DND-41 (cell line): ENCODE results near the gene DPP7.

ENCODE experiments used
- CTCF ChIP-seq: IDR thresholded peaks from 2 replicates; pipeline ENCODE4 v1.5.1; 2012; ENCODE audit warnings: borderline replicate concordance, low read length, moderate library complexity, mild to moderate bottlenecking; ENCODE audit not compliant: poor library complexity, severe bottlenecking; ENCODE audit errors: extremely low read depth
- EZH2 ChIP-seq: IDR thresholded peaks from 3 replicates; pipeline ENCODE4 v1.6.1; 2012; ENCODE audit warnings: borderline replicate concordance, low read depth, mild to moderate bottlenecking, moderate library complexity, low read length, inconsistent platforms; ENCODE audit not compliant: severe bottlenecking

GRCh38 chr9:137075275-137075775 lies 39.2 kb downstream of the DPP7 start:
- no peak for TF ChIP-seq CTCF
- TF ChIP-seq EZH2 = no peak
